T-helper 2 cell treated with Interferon-gamma antibody and Interleukin-4, amounts not matched to agents 100 ng/mL and 5 ng/mL, for 36 hours (primary cell): ENCODE results near the gene SORCS2. TPM values are rescaled to one million over a fixed set of nuclear protein-coding genes. Genes with fewer than 3 reads are reported as not detected.

Experiments
- intact Hi-C: fragments of 100-400 bp; cut with micrococcal nuclease; formaldehyde crosslinking; loops from one replicate; pipeline ENCODE4 v1.15.1; 2023
- total RNA-seq: library from RNA; stranded (reverse); gene quantifications from 2 replicates; pipeline ENCODE4 v1.2.3, GENCODE V29; 2022

The SORCS2 gene
- total RNA-seq, 1 donor from 2014 or later = 0.05 TPM

GRCh38 chr4:7334521-7335275, 142.4 kb downstream of the SORCS2 start:
- intact Hi-C loops = no loop called here

- intact Hi-C loops = no loop called here
Observed at GRCh38 chr4:7335344-7336066, 143.2 kb downstream of the SORCS2 start.

GRCh38 chr4:7336067-7336569, 143.8 kb downstream of the SORCS2 start:
- intact Hi-C loops = no loop called here

GRCh38 chr4:7336732-7337131, 144.4 kb downstream of the SORCS2 start:
- intact Hi-C loops = no loop called here

GRCh38 chr4:7337196-7338058, 145.1 kb downstream of the SORCS2 start:
- intact Hi-C loops = no loop called here

- intact Hi-C loops = no loop called here
Observed at GRCh38 chr4:7338059-7338452, 145.7 kb downstream of the SORCS2 start.

- intact Hi-C loops = no loop called here
Observed at GRCh38 chr4:7338876-7339623, 146.7 kb downstream of the SORCS2 start.

- intact Hi-C loops = no loop called here
Observed at GRCh38 chr4:7339751-7340552, 147.6 kb downstream of the SORCS2 start.

GRCh38 chr4:7340553-7341433, 148.5 kb downstream of the SORCS2 start:
- intact Hi-C loops = no loop called here

GRCh38 chr4:7341491-7342222, 149.3 kb downstream of the SORCS2 start:
- intact Hi-C loops = no loop called here

GRCh38 chr4:7342223-7343080, 150.1 kb downstream of the SORCS2 start:
- intact Hi-C loops = no loop called here

- intact Hi-C loops = no loop called here
Observed at GRCh38 chr4:7343081-7343655, 150.8 kb downstream of the SORCS2 start.

- intact Hi-C loops = no loop called here
Observed at GRCh38 chr4:7343950-7344349, 151.6 kb downstream of the SORCS2 start.

GRCh38 chr4:7344636-7345155, 152.4 kb downstream of the SORCS2 start:
- intact Hi-C loops = no loop called here

GRCh38 chr4:7347981-7348380, 155.6 kb downstream of the SORCS2 start:
- intact Hi-C loops = no loop called here

GRCh38 chr4:7348946-7349900, 156.9 kb downstream of the SORCS2 start:
- intact Hi-C loops = no loop called here
